Fibroblast of lung (primary cell): Measurements from ENCODE around the gene CCNH.

Experiments used
- EZH2 ChIP-seq: IDR thresholded peaks from 2 replicates; pipeline ENCODE4 v1.5.1; 2012; ENCODE audit warnings: low read length, control low read depth, mild to moderate bottlenecking; ENCODE audit errors: missing control alignments
- TF ChIP-seq, protein P1 (sequence below), 2 donors: IDR thresholded peaks in 1 of 2; conservative IDR thresholded peaks in 1 of 2; 1 replicate in 1 of 2; 2 replicates in 1 of 2; pipeline ENCODE4 v1.5.1; 2011 to 2012; ENCODE audit warnings: low read length in 2 of 2, control low read depth in 1 of 2, inconsistent platforms in 1 of 2, low read depth in 1 of 2, mild to moderate bottlenecking in 1 of 2

DNA sequence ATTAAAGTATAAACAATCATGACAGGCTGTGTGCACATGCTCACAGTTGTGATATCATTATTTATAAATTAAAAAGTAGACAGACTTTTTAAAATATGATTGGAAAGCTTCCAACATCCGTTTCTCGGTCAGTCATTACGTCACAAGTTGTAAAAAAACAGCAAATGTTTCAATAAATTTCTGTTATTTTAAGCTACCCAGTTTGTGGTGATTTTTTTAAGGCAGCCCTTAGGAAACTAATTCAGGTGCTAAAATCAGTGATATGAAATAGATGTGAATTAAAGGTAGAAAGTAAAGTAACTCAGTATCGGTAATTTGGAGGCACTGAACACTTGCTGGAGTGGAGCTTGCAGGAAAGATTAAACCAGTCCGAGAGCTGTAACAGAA, 1.2 kb downstream of the CCNH start:
- TF ChIP-seq, protein P1, sequence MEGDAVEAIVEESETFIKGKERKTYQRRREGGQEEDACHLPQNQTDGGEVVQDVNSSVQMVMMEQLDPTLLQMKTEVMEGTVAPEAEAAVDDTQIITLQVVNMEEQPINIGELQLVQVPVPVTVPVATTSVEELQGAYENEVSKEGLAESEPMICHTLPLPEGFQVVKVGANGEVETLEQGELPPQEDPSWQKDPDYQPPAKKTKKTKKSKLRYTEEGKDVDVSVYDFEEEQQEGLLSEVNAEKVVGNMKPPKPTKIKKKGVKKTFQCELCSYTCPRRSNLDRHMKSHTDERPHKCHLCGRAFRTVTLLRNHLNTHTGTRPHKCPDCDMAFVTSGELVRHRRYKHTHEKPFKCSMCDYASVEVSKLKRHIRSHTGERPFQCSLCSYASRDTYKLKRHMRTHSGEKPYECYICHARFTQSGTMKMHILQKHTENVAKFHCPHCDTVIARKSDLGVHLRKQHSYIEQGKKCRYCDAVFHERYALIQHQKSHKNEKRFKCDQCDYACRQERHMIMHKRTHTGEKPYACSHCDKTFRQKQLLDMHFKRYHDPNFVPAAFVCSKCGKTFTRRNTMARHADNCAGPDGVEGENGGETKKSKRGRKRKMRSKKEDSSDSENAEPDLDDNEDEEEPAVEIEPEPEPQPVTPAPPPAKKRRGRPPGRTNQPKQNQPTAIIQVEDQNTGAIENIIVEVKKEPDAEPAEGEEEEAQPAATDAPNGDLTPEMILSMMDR (conservative IDR thresholded peaks at IDR 0.05 in 1 of 2, IDR thresholded peaks at IDR 0.05 in 1 of 2; ENCODE audit: low read depth in 1 of 2, low read length in 2 of 2): no peak
- no peak for TF ChIP-seq EZH2
